Mesendoderm (in vitro differentiated cells): ENCODE results near the gene DNAJC27.

ENCODE experiments used
- DNase-seq: peaks from one replicate; pipeline ENCODE4 v3.0.0; 2013
- H2AK5ac ChIP-seq: 2 replicates; pipeline ENCODE4 v1.6.1; 2013; ENCODE audit warnings: low read length, inconsistent platforms
- H2BK120ac ChIP-seq: 2 replicates; pipeline ENCODE4 v1.6.1; 2013; ENCODE audit warnings: low read depth, mild to moderate bottlenecking, low read length, moderate library complexity, mixed read lengths
- H2BK15ac ChIP-seq: replicated peaks from 2 replicates; pipeline ENCODE4 v1.6.1; 2013; ENCODE audit warnings: low read depth, mild to moderate bottlenecking, moderate library complexity
- H2BK5ac ChIP-seq: 2 replicates; pipeline ENCODE4 v1.6.1; 2013; ENCODE audit warnings: low read length, inconsistent platforms
- H3K18ac ChIP-seq: 2 replicates; pipeline ENCODE4 v1.6.1; 2013; ENCODE audit warnings: mild to moderate bottlenecking, low read length, mixed read lengths
- H3K23ac ChIP-seq: one replicate; pipeline ENCODE4 v1.6.1; 2013; ENCODE audit warnings: low read length
- H3K27ac ChIP-seq: 2 replicates; pipeline ENCODE4 v1.5.1; 2013; ENCODE audit warnings: low read depth, mild to moderate bottlenecking, inconsistent platforms, low read length, moderate library complexity
- H3K27me3 ChIP-seq: 2 replicates; pipeline ENCODE4 v1.6.1; 2013; ENCODE audit warnings: low read length, control low read depth, mild to moderate bottlenecking, inconsistent platforms; ENCODE audit not compliant: insufficient read depth, poor library complexity
- H3K36me3 ChIP-seq: 2 replicates; pipeline ENCODE4 v1.6.1; 2013; ENCODE audit warnings: low read length, inconsistent platforms; ENCODE audit not compliant: control insufficient read depth, insufficient read depth
- H3K4ac ChIP-seq: one replicate; pipeline ENCODE4 v1.6.1; 2013; ENCODE audit warnings: low read depth, mild to moderate bottlenecking, low read length, moderate library complexity
- H3K4me1 ChIP-seq: 2 replicates; pipeline ENCODE4 v1.6.1; 2013; ENCODE audit warnings: low read depth, low read length, inconsistent platforms; ENCODE audit not compliant: control insufficient read depth
- H3K4me2 ChIP-seq: 2 replicates; pipeline ENCODE4 v1.6.1; 2013; ENCODE audit warnings: low read length
- H3K4me3 ChIP-seq: 2 replicates; pipeline ENCODE4 v1.5.1; 2013; ENCODE audit warnings: mild to moderate bottlenecking, low read length
- H3K56ac ChIP-seq: one replicate; pipeline ENCODE4 v1.6.1; 2013; ENCODE audit warnings: low read length
- H3K79me1 ChIP-seq: 2 replicates; pipeline ENCODE4 v1.6.1; 2013; ENCODE audit warnings: low read length, inconsistent platforms
- H3K79me2 ChIP-seq: 2 replicates; pipeline ENCODE4 v1.6.1; 2013; ENCODE audit warnings: mild to moderate bottlenecking, low read length; ENCODE audit not compliant: control insufficient read depth, insufficient read depth
- H3K9ac ChIP-seq: 2 replicates; pipeline ENCODE4 v1.6.1; 2013; ENCODE audit warnings: low read length, inconsistent platforms
- H4K5ac ChIP-seq: one replicate; pipeline ENCODE4 v1.6.1; 2013; ENCODE audit warnings: low read length
- H4K8ac ChIP-seq: one replicate; pipeline ENCODE4 v1.6.1; 2013; ENCODE audit warnings: low read depth, mild to moderate bottlenecking, control low read depth, low read length, moderate library complexity
- WGBS: extraction: QIAGEN DNeasy Blood & Tissue Kit; methylation state at CpG from one replicate; pipeline ENCODE4 v1.1.7; 2013; ENCODE audit warnings: low lambda C conversion rate, missing lambda C conversion rate; ENCODE audit not compliant: insufficient coverage; ENCODE audit errors: extremely low coverage; 5-methylcytosine and 5-hydroxymethylcytosine counted together

DNAJC27 gene

DNA sequence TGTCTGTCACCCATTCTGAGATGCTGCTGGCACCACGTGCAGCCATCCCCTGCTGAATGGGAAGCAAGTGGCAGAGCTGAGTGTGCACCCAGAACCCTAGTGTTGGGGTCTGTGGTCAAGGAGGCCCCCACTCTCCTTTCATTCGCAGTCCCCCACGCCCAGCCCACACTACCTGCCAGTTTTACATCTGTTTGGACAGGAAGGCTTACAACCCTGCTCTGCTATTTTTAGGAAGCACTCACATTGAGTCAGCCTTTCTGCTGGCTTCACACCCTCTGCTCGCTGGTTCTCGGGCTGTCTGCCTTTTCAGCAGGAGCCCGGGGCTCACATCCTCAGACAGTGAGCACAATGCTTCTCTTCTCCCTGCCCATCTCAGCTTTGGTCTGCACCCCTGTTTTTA is 41.0 kb downstream of the DNAJC27 start:
- H3K56ac ChIP-seq: no peak overlapping the region
- no peak overlapping the region for H2BK5ac ChIP-seq
- no peak overlapping the region for H2BK120ac ChIP-seq
- H3K18ac ChIP-seq: no peak overlapping the region
- H2BK15ac ChIP-seq: no peak overlapping the region
- no CpG with 5 or more reads among the region's 6 CpGs for WGBS
- no peaks in the 10 kb centered on the region for H3K79me2 ChIP-seq
- no peak for DNase-seq
- H3K4me3 ChIP-seq: no peak overlapping the region
- H3K4ac ChIP-seq: no peak overlapping the region
- no peak overlapping the region for H4K8ac ChIP-seq
- no peak overlapping the region for H3K4me2 ChIP-seq
- no peaks in the 10 kb centered on the region for H3K36me3 ChIP-seq
- H3K23ac ChIP-seq: no peak overlapping the region
- H2AK5ac ChIP-seq: no peak overlapping the region
- peaks cover 3% of the 10 kb centered on the region for H3K4me1 ChIP-seq
- H3K79me1 ChIP-seq: no peaks in the 10 kb centered on the region
- no peaks in the 10 kb centered on the region for H3K27me3 ChIP-seq
- no peak overlapping the region for H3K27ac ChIP-seq
- no peak overlapping the region for H4K5ac ChIP-seq
- H3K9ac ChIP-seq: no peak overlapping the region

GRCh38 chr2:24929230-24929629 is 42.5 kb downstream of the DNAJC27 start:
- no peak overlapping the region for H3K4me2 ChIP-seq
- peaks cover 3% of the 10 kb centered on the region for H3K4me1 ChIP-seq
- no CpG with 5 or more reads among the region's 3 CpGs for WGBS
- no peaks in the 10 kb centered on the region for H3K79me1 ChIP-seq
- no peak overlapping the region for H2BK120ac ChIP-seq
- H3K4me3 ChIP-seq: no peak overlapping the region
- H4K8ac ChIP-seq: no peak overlapping the region
- no peak overlapping the region for H2BK5ac ChIP-seq
- H3K56ac ChIP-seq: no peak overlapping the region
- H3K27me3 ChIP-seq: no peaks in the 10 kb centered on the region
- no peak overlapping the region for H3K4ac ChIP-seq
- H3K79me2 ChIP-seq: no peaks in the 10 kb centered on the region
- no peak overlapping the region for H3K27ac ChIP-seq
- H4K5ac ChIP-seq: no peak overlapping the region
- H3K9ac ChIP-seq: no peak overlapping the region
- H2BK15ac ChIP-seq: no peak overlapping the region
- no peak overlapping the region for H2AK5ac ChIP-seq
- no peak overlapping the region for H3K23ac ChIP-seq
- no peaks in the 10 kb centered on the region for H3K36me3 ChIP-seq
- no peak for DNase-seq
- no peak overlapping the region for H3K18ac ChIP-seq

DNA sequence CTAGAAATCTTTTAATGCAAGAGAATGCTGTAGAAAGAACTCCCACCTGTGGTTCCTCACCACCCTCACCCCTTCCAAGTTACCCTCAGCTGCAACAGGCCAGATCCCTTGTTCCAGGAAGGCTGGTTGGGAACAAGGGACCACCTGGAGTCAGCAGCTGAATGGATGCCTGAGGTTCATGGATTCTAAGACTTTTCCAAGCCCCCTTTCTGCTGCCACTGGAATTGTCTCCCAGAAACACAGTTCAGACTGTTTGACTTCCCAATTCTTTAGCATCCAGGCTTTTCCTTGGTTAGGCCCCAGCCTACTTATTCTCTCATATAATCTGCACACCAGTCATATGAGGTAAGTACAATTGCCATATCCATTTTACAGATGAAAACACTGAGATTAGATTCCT is 43.7 kb downstream of the DNAJC27 start:
- Histone ChIP-seq H3K23ac (no peak overlapping the region), H3K9ac (no peak overlapping the region), H3K27ac (no peak overlapping the region), H3K18ac (no peak overlapping the region), H3K27me3 (no peaks in the 10 kb centered on the region), H3K36me3 (no peaks in the 10 kb centered on the region), H2AK5ac (no peak overlapping the region), H3K4ac (no peak overlapping the region), H4K5ac (no peak overlapping the region), H3K56ac (no peak overlapping the region), H2BK120ac (no peak overlapping the region), H3K79me1 (no peaks in the 10 kb centered on the region), H3K4me1 (peaks cover 3% of the 10 kb centered on the region), H2BK15ac (no peak overlapping the region), H3K79me2 (no peaks in the 10 kb centered on the region), H3K4me3 (no peak overlapping the region), H4K8ac (no peak overlapping the region), H3K4me2 (no peak overlapping the region), H2BK5ac (no peak overlapping the region)
- DNase-seq: no peak

- no peak overlapping the region for H3K4ac ChIP-seq
- H3K4me2 ChIP-seq: no peak overlapping the region
- peak; percentile 40 for DNase-seq
- H3K79me1 ChIP-seq: no peaks in the 10 kb centered on the region
- peak overlapping the region; percentile 86 for H3K56ac ChIP-seq
- H4K5ac ChIP-seq: peak overlapping the region; percentile 84
- no peak overlapping the region for H4K8ac ChIP-seq
- H2BK5ac ChIP-seq: no peak overlapping the region
- no peaks in the 10 kb centered on the region for H3K27me3 ChIP-seq
- H3K9ac ChIP-seq: peak overlapping the region; percentile 29
- H2AK5ac ChIP-seq: no peak overlapping the region
- WGBS: no CpG with 5 or more reads among the region's 33 CpGs
- H3K4me1 ChIP-seq: peaks cover 3% of the 10 kb centered on the region
- H3K36me3 ChIP-seq: no peaks in the 10 kb centered on the region
- H3K79me2 ChIP-seq: no peaks in the 10 kb centered on the region
- H3K4me3 ChIP-seq: no peak overlapping the region
- no peak overlapping the region for H3K27ac ChIP-seq
- H3K23ac ChIP-seq: no peak overlapping the region
- no peak overlapping the region for H2BK120ac ChIP-seq
- H2BK15ac ChIP-seq: no peak overlapping the region
- H3K18ac ChIP-seq: no peak overlapping the region
These were observed 45.0 kb downstream of the DNAJC27 start for GRCh38 chr2:24926602-24927252.

- no peak overlapping the region for H2BK120ac ChIP-seq
- no peaks in the 10 kb centered on the region for H3K79me2 ChIP-seq
- H3K27ac ChIP-seq: no peak overlapping the region
- H2AK5ac ChIP-seq: peak overlapping the region; percentile 27
- no peaks in the 10 kb centered on the region for H3K27me3 ChIP-seq
- no peaks in the 10 kb centered on the region for H3K36me3 ChIP-seq
- H2BK15ac ChIP-seq: no peak overlapping the region
- H3K18ac ChIP-seq: no peak overlapping the region
- H3K23ac ChIP-seq: no peak overlapping the region
- H4K8ac ChIP-seq: no peak overlapping the region
- H2BK5ac ChIP-seq: no peak overlapping the region
- no CpG with 5 or more reads among the region's 14 CpGs for whole genome bisulfite sequencing
- H3K4me1 ChIP-seq: peaks cover 3% of the 10 kb centered on the region
- H3K9ac ChIP-seq: no peak overlapping the region
- H3K4me2 ChIP-seq: no peak overlapping the region
- H3K56ac ChIP-seq: peak overlapping the region; percentile 86
- H3K79me1 ChIP-seq: no peaks in the 10 kb centered on the region
- no peak for DNase-seq
- no peak overlapping the region for H3K4me3 ChIP-seq
- H4K5ac ChIP-seq: no peak overlapping the region
- no peak overlapping the region for H3K4ac ChIP-seq
These were observed 45.5 kb downstream of the DNAJC27 start for GRCh38 chr2:24926220-24926601.

DNA sequence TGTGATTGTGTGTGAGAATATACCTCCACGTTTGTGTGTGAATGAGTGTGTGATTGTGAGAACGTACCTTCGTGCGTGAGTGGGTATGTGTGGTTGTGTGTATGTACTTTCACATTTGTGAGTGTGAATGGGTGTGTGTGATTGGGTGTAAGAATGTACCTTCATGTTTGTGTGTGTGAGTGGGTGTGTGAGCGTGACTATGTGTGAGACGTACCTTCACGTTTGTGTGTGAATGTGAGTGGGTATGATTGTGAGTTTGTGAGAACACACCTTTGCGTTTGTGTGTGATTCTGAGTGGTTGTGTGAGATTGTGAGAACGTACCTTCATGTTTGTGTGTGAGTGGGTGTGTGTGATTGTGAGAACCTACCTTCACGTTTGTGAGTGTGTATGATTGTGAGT is 45.9 kb downstream of the DNAJC27 start:
- no peaks in the 10 kb centered on the region for H3K36me3 ChIP-seq
- H3K4ac ChIP-seq: no peak overlapping the region
- H3K4me2 ChIP-seq: no peak overlapping the region
- no peak overlapping the region for H2BK5ac ChIP-seq
- no peak for DNase-seq
- H3K23ac ChIP-seq: no peak overlapping the region
- H3K56ac ChIP-seq: peak overlapping the region; percentile 10
- WGBS: 100% methylated on average over 9 of the region's 10 CpGs
- H3K9ac ChIP-seq: no peak overlapping the region
- H3K4me3 ChIP-seq: no peak overlapping the region
- H2BK120ac ChIP-seq: no peak overlapping the region
- no peak overlapping the region for H2BK15ac ChIP-seq
- no peak overlapping the region for H3K18ac ChIP-seq
- no peak overlapping the region for H4K8ac ChIP-seq
- peaks cover 3% of the 10 kb centered on the region for H3K4me1 ChIP-seq
- peak overlapping the region; percentile 27 for H2AK5ac ChIP-seq
- H3K27me3 ChIP-seq: no peaks in the 10 kb centered on the region
- no peaks in the 10 kb centered on the region for H3K79me2 ChIP-seq
- no peak overlapping the region for H4K5ac ChIP-seq
- H3K27ac ChIP-seq: no peak overlapping the region
- H3K79me1 ChIP-seq: no peaks in the 10 kb centered on the region
